Adipocyte (in vitro differentiated cells): ENCODE data around the gene ZBTB21.

Source experiments
- DNase-seq: peaks from one replicate; pipeline ENCODE4 v3.0.0-alpha.2; 2015; ENCODE audit warnings: low read depth
- H3K27me3 ChIP-seq: replicated peaks from 2 replicates; pipeline ENCODE4 v1.7.0; 2013; ENCODE audit warnings: mild to moderate bottlenecking, low read length, moderate library complexity; ENCODE audit not compliant: control insufficient read depth, insufficient read depth
- H3K36me3 ChIP-seq: 2 replicates; pipeline ENCODE4 v1.7.0; 2013; ENCODE audit warnings: low read length, mild to moderate bottlenecking, moderate library complexity; ENCODE audit not compliant: control insufficient read depth, insufficient read depth, severe bottlenecking
- H3K4me1 ChIP-seq: 2 replicates; pipeline ENCODE4 v1.7.0; 2013; ENCODE audit warnings: mild to moderate bottlenecking, low read length, moderate library complexity; ENCODE audit not compliant: control insufficient read depth, insufficient read depth
- H3K4me3 ChIP-seq: 2 replicates; pipeline ENCODE4 v1.7.0; 2013; ENCODE audit warnings: mild to moderate bottlenecking, low read length, moderate library complexity
- H3K9ac ChIP-seq: 2 replicates; pipeline ENCODE4 v1.7.0; 2013; ENCODE audit warnings: mild to moderate bottlenecking, low read length, moderate library complexity
- H3K9me3 ChIP-seq: 2 replicates; pipeline ENCODE4 v1.7.0; 2013; ENCODE audit warnings: mild to moderate bottlenecking, low read length, moderate library complexity; ENCODE audit not compliant: control insufficient read depth

Gene ZBTB21

DNA sequence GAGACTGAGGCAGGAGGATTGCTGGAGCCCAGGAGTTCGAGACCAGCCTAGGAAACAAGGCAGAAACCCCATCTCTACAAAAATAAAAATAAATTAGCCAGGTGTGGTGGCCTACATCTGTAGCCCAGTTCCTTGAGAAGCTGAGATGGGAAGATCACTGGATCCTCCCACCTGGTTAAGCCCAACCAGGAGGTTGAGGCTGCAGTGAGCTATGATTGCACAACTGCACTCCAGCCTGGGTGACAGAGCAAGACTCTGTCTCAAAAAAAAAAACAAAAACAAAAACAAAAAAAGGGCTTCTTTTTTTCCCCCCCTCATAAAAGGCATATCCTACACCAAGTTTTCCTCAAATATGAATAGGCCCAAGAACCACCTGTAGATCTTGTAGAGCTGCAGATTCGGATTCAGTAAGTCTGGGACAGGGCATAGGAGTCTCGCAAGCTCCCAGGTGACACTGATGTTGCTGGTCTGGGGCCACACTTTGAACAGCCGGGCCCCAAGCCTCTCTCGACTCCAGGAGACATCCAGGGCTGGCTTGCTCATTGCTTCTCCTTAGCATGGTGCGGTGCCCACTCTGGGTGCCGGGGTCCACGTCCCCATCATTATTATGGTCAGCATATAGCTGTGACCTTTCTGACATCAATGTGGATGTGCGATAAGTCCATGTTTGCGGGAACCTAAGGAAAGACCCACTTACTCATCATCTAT lies 38.9 kb upstream of the ZBTB21 start:
- H3K27me3 ChIP-seq, result no peaks in the 10 kb centered on the region
- peaks cover 11% of the 10 kb centered on the region for H3K4me1 ChIP-seq
- no peak overlapping the region for H3K4me3 ChIP-seq
- H3K9me3 ChIP-seq, result peaks cover 5% of the 10 kb centered on the region
- H3K9ac ChIP-seq, result no peak overlapping the region
- DNase-seq, result no peak
- no peaks in the 10 kb centered on the region for H3K36me3 ChIP-seq

- Histone ChIP-seq H3K9me3 (no peaks in the 10 kb centered on the region), H3K36me3 (no peaks in the 10 kb centered on the region), H3K4me1 (peaks cover 11% of the 10 kb centered on the region), H3K27me3 (no peaks in the 10 kb centered on the region), H3K9ac (no peak overlapping the region), H3K4me3 (no peak overlapping the region)
- peak; percentile 61 for DNase-seq
Observed at GRCh38 chr21:42047821-42048613, 37.9 kb upstream of the ZBTB21 start.

DNA sequence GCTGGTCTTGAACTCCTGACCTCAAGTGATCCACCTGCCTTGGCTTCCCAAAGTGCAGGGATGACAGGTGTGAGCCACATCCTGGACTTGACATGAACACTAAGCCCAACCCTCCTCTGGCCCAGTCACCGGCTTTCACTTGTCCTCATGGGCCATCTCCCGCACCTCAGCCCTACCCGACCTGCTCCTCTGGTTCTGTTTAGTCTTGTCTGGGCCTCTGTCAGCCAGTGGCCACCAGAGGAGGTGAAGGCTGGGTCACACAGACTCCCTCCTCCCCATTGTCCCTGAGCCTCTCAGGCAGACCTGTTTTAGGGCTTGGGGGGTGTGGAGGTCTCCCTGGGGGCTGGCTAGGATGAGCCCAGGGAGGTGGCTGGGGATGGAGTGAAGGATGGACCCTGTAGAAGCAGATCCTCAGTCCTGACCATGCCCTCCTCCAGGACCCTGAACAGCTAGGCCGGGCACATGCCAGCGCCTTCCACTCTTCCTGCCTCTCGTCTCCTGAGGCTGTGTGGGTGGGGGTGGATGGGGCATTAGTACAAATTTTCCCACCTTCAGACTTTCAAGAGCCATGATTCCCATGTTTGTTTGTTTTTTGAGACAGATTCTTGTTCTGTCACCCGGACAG lies 34.8 kb upstream of the ZBTB21 start:
- H3K4me3 ChIP-seq, result no peak overlapping the region
- no peak for DNase-seq
- H3K9ac ChIP-seq, result no peak overlapping the region
- no peaks in the 10 kb centered on the region for H3K27me3 ChIP-seq
- peaks cover 21% of the 10 kb centered on the region for H3K4me1 ChIP-seq
- H3K9me3 ChIP-seq, result no peaks in the 10 kb centered on the region
- no peaks in the 10 kb centered on the region for H3K36me3 ChIP-seq

DNA sequence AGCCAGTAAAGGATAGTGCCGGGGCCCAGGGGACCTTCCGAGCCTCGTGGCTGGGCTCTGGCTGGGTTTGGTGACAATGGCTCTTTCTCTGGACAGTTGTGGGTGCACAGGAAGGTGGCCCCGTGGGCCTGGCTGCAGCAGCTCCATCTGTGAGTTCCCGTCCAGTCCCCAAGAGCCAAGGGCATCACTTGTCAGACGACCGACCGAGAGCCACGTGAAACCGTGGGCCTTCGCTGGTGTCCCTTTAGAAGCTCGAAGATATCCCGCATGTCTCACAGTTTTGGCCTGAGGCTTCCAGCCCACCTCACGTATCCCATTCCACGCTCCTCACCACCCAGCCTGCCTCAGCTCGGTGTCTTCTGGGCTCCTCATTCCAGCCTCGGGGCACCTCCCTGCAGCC lies 33.8 kb upstream of the ZBTB21 start:
- H3K4me3 ChIP-seq, result no peak overlapping the region
- H3K27me3 ChIP-seq, result no peaks in the 10 kb centered on the region
- H3K9me3 ChIP-seq, result no peaks in the 10 kb centered on the region

GRCh38 chr21:42043201-42043895 lies 33.2 kb upstream of the ZBTB21 start:
- Histone ChIP-seq H3K9ac (no peak overlapping the region), H3K9me3 (no peaks in the 10 kb centered on the region), H3K36me3 (no peaks in the 10 kb centered on the region), H3K4me1 (peaks cover 32% of the 10 kb centered on the region), H3K4me3 (no peak overlapping the region), H3K27me3 (no peaks in the 10 kb centered on the region)
- DNase-seq, result no peak

More for the DNA sequence above, 33.8 kb upstream of the ZBTB21 start:
- H3K9ac ChIP-seq, result no peak overlapping the region
- peaks cover 31% of the 10 kb centered on the region for H3K4me1 ChIP-seq
- no peaks in the 10 kb centered on the region for H3K36me3 ChIP-seq
- no peak for DNase-seq

- Histone ChIP-seq H3K4me1 (peaks cover 26% of the 10 kb centered on the region), H3K36me3 (no peaks in the 10 kb centered on the region), H3K9ac (no peak overlapping the region), H3K9me3 (no peaks in the 10 kb centered on the region), H3K4me3 (no peak overlapping the region), H3K27me3 (no peaks in the 10 kb centered on the region)
- no peak for DNase-seq
Observed at GRCh38 chr21:42042651-42043050, 32.5 kb upstream of the ZBTB21 start.

DNA sequence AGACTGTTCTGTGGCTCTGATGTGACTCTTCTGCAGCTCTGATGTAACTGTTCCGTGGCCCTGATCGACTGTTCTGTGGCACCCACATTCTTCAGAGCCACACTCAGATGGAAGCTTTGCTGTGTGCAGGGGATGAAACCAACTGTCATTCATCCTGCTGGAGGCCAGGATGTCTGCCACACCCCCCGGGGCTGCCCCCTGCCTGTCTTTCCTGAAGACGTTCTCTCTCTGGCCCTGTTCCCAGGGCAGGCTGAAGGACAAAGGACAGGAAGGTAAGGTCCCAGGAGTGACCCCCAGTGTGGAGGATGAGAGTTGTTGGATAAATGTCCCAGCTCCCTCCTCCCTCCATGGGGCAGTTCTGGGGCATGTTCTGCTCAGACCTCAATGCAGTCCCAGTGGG lies 31.6 kb upstream of the ZBTB21 start:
- Histone ChIP-seq H3K9me3 (no peaks in the 10 kb centered on the region), H3K36me3 (no peaks in the 10 kb centered on the region), H3K27me3 (no peaks in the 10 kb centered on the region), H3K4me1 (peaks cover 23% of the 10 kb centered on the region), H3K4me3 (no peak overlapping the region), H3K9ac (no peak overlapping the region)
- no peak for DNase-seq

- Histone ChIP-seq H3K27me3 (no peaks in the 10 kb centered on the region), H3K36me3 (no peaks in the 10 kb centered on the region), H3K9ac (no peak overlapping the region), H3K9me3 (no peaks in the 10 kb centered on the region), H3K4me3 (no peak overlapping the region), H3K4me1 (peaks cover 23% of the 10 kb centered on the region)
- DNase-seq, result no peak
Observed at GRCh38 chr21:42041246-42041645, 31.1 kb upstream of the ZBTB21 start.

DNA sequence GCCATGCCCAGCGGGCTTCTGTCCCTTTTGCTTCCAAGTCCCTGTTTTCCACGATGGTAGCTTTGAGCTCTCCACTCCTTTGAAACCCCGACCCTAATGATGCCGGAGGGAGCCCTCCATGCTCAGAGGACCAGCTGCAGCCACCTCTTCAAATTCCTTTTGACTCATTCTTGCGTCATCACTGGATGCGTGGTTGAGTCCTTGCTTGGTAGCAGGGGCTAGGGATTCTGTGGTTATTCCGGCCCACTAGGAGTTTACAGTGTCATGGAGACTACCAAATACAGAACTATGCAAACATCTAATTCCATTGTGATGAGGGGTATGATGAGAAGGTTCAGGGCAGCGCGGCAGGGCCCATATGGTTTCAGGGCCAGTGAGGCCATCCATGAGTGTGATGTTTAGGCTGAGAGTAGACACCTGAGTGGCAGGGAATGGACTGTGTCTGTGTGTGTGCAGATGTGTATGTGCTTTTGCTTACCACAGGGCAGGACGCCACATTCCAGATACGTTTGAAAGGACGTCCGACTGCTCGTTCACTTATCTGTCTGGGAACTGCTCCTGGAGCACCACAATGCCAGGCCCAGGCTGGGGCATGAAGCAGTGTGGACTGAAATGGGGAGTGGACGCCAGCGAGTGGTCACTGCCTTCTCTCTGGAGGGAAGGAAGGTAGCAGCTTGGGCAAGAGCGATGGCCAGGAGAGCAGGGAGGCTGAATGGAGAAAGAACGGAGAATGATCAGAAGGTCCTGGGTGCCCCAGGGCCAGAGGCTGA lies 30.4 kb upstream of the ZBTB21 start:
- Histone ChIP-seq H3K36me3 (no peaks in the 10 kb centered on the region), H3K9me3 (no peaks in the 10 kb centered on the region), H3K4me1 (peaks cover 23% of the 10 kb centered on the region), H3K4me3 (no peak overlapping the region), H3K9ac (peak overlapping the region; percentile 44), H3K27me3 (no peaks in the 10 kb centered on the region)
- peak; percentile 92 for DNase-seq

DNA sequence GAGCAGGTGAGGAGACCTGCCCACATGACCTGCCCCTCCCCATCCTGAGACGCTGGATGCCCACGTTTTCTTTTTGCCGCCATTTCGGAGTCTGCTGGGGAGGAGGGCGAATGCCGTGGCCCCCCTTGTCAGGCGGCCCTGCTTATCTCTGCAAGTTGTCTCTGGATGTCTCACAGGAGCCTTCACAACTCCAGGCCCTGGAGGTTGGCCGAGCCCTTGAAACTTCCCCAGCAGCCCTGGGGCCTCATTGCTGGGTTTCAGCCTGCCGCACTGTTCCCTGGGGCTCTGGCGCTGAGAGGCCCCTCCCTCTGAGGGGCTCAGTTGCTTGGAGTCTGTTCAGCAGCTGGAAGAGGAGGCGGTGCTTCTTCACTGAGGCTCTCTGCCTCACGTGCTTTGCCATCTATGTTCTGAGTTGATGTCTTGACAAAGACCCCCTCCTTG lies 29.8 kb upstream of the ZBTB21 start:
- Histone ChIP-seq H3K36me3 (no peaks in the 10 kb centered on the region), H3K27me3 (no peaks in the 10 kb centered on the region), H3K9ac (peak overlapping the region; percentile 44), H3K4me1 (peaks cover 23% of the 10 kb centered on the region), H3K9me3 (no peaks in the 10 kb centered on the region), H3K4me3 (no peak overlapping the region)
- peak; percentile 42 for DNase-seq
